Inferior parietal cortex (tissue), 1 donor: ENCODE measurements around the gene BAIAP2L1.
"Not testable (repeated sequence)": the region's sequence is repeated elsewhere in the genome, so short reads cannot be mapped to it uniquely, and the experiment has no call there.

Experiments used
- DNase-seq: peaks from one replicate; pipeline ENCODE4 v3.0.0-alpha.2; 2016; ENCODE audit errors: extremely low spot score

Gene BAIAP2L1

DNA sequence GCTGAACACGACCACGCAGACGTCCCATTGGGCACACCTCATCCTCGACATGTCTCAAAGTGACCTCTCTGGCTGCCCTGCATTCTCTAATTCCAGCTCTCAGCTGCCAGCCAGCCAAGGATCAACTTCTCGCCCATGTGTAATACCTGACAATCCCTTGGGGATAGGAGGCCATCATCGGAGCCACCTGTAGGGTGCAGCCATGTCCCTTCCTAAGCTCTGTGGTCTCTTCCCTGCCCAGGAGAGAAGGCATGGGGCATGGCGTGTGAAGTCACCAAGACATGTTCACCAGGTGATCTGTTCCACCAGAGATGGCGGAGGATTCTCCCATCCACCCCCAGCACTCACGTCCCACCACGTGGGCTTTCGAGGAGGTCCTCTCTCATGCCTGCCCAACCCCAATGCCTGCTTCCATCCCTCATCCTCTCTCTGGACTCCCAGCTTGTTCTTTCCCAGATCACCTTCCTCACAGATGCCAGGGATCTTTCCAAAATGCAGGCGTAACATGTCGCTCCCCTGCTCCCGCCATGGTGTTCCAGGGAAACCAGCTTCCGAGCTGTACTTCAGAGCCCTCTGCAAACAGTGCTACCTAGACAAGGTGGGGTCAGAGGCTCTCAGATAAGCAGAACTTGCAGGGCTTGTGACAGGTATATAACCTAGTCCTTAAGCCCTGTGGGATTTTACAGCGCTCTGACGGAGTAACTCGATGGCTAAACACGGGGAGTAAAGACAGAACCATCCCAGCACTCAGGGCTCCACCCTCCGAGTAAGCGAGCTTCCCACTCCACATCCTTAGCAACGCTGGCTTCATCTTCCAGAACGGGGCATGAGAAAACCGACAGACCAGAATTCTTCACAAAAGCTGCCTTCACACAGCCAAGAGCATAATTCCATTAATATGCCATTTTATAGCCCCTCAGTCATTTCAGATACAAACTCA lies 78.3 kb downstream of the BAIAP2L1 start:
- no peak for DNase-seq

DNA sequence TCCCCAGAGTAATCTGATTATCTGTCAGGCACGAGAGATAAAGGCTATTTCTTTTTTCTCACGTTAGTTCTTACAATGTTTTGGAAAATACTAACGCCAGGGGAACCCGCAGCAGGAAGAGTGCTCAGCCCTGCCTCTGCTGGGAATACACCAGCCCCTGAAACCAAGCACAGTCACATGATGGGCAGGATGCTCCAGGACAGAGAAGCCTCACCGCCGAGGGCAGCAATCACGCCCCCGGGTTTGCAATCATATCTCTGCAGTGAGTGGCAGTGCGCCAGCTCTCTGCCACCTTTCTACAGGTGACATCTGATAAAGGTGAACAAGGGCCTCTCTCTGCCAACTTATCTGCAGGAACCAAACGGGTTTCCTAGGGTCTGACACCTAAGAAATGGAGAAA lies 79.6 kb downstream of the BAIAP2L1 start:
- DNase-seq: no peak

DNA sequence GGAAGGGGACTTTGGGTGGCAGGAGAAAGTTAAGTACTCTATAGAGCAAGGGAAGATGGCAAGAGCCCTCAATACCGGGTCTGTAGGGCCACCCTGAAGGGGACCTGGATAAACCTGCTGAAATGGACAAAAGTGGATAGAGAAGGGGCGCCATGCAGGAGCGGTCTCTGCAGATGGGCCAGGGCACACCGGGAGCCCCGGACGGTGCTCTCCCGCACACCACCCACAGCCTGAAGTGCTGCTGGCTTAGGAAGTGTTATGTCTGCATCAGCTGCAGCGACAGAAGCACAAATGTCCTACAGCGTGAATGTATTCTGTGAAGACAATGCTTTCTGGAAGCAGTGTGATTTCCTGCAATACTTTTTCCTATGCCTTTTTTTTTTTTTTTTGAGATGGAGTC lies 81.7 kb downstream of the BAIAP2L1 start:
- no peak for DNase-seq

DNA sequence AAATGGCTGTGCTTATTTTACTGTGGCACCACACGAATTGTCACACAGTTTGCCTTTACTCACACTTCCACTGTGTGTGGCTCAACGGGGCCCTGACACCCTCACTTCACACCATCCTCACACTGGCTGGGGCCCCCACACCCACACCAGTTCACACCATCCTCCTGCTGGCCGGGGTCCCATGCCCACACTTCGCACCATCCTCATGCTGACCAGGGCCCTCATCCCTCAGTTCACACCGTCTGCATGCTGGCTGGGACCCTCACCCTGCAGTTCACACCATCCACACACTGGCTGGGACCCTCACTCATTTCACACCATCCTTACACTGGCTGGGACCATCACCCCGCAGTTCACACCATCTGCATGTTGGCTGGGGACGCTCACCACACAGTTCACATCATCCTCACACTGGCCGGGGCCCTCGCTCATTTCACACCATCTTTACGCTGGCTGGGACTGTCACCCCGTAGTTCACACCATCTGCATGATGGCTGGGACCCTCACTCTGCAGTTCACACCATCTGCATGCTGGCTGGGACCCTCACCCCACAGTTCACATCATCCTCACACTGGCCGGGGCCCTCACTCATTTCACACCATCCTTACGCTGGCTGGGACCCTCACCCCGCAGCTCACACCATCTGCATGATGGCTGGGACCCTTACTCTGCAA lies 83.4 kb downstream of the BAIAP2L1 start:
- DNase-seq: no peak

DNA sequence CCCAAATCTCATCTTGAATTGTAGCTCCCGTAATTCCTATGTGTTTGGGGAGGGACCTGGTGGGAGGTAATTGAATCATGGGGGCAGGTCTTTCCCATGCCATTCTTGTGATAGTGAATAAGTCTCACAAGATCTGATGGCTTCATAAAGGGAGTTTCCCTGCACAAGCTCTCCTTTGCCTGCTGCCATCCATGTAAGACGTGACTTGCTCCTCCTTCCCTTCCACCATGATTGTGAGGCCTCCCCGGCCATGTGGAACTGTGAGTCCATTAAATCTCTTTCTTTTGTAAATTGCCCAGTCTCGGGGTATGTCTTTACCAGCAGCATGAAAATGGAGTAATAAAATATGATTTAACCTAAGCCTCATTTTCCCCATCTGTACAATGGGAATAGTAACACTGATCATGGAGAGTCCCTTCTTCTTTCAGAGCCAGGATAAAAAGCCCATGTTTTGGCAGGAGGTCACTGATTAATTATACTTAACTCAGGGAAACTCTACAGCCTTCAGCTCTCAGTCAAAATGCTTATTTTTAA lies 84.8 kb downstream of the BAIAP2L1 start:
- not testable (repeated sequence) for DNase-seq

DNA sequence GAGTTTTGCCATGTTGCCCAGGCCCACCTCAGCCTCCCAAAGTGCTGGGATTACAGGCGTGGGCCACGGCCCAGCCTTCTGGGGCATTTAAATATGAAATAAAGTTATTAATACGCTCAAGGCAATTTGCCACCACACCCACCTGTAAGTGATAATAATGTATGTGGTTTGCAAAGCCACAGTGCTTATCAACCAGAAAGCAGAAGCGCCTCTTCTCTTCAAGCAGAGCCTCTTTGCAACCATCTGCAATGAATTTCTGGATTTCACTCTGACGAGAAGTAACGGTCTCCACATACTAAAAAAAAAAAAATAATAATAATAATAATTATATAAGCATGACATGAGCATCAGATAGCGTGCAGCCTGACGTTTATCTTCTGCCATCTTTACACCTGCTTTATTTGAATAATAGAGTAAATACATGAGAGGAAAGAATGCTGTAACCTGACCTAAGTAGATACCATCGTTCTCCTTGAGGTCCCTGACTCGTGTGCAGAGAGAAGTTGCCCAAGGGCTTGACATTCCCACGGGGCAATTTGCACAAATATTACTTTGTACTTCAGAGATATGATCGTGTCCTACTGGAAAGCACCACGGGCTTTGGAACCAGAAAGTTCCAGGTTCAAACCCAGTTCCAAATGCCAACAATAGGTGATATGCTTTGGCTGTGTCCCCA lies 85.4 kb downstream of the BAIAP2L1 start:
- no peak for DNase-seq

DNA sequence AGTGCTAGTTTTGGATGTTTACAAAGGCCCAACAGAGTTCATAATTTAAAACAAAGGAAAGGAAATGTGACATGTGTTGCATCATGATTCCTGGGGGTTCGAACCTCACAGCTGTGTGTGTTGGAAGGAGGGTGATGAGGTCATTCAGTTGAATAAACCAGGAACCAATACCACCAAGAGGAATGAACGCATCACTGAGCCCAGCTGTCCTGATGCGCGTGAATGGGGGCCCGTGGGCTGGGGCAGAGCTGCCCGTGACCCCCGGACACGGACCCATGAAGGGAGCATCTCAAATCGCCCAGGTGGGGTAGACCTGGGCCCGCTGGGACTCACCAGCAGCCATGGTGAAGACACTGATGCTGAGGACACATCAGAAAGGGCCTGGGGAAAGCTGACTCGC lies 86.4 kb downstream of the BAIAP2L1 start:
- DNase-seq: no peak

DNA sequence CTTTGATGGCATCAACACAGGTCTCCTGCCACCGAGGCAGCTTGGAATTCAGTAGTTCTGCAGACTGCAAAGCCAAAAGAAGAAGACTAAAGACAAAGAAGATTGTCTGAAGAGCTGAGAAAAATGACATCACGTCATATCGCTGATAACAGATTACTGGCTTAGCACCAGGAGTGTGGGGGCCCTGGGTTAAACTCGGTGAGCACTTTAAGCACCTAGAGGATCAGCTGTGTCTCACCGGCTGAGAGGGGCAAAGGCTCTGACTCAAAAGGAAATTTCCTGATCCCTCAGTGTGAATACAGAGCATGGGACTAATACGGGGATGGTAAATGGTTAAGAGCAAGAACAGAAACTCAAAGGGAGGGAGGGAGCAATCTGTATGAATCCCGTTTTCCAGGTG lies 88.7 kb downstream of the BAIAP2L1 start:
- DNase-seq: no peak

DNA sequence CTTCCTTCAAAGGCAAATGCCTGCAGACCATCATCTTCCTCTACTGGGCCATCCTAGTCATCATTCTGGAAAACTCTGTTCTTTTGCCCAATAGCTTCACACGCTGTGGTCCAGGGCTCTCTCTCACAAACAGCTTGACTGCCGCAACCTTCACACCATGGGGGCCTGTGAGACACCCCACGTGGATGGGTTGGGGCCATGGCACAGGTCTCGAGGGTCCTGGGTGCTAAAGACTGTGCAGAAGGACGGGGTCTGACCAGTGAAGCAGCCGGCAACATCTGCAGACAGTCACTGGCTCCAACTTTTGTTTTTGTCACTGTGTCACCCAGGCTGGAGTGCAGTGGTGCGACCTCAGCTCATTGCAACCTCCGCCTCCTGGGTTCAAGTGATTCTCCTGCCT lies 91.3 kb downstream of the BAIAP2L1 start:
- DNase-seq: no peak

DNA sequence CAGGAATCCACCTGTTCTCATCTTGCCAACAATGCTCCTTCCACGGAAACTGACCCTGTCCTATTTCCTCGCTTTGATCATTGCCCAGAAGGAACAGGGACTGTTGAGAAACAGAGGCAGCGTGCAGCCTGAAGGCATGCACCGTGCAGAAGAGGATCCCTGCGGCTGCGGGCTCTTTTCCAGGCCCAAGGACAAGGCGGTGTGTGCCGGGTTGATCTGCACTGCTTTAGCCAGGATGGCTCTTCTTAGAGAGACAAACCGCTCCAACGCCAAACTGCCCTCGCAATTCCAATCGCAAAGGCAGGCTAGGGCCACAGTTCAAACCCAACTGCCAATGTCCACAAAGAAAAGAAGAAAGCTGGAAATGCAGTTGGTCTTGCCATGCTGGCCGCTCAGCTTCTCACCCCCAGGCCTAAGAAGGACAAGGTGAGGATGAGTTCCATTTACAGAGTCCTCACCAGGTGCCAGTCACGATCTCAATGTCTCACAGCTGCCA lies 92.9 kb downstream of the BAIAP2L1 start:
- no peak for DNase-seq

DNA sequence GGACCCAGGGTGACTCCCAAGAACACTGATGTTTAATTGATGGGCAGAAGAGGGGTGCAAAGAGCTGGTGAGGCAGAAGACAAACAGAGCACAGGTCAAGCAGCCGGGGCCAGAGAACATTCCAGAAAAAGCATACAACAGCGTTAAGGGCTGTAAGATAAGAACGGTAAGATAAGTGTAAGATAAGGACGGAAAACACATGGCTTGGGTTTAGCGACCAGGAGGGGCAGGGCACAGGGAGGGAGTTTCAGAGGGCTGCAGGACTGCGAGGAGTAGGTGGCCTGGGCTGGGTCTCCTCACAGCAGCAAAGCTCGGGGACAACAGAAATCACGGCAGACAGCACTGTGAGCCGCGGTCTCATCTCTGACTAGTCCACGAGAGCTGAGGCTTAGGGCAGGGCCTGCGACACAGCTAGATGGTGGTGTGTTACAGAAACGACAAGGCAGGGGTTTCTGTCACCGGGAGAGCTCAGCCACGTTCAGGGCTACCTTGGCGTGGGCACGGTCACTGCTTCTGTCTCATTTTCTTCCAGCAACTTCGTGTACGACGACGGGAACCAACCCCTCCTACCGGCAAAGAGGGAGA lies 94.8 kb downstream of the BAIAP2L1 start:
- no peak for DNase-seq

DNA sequence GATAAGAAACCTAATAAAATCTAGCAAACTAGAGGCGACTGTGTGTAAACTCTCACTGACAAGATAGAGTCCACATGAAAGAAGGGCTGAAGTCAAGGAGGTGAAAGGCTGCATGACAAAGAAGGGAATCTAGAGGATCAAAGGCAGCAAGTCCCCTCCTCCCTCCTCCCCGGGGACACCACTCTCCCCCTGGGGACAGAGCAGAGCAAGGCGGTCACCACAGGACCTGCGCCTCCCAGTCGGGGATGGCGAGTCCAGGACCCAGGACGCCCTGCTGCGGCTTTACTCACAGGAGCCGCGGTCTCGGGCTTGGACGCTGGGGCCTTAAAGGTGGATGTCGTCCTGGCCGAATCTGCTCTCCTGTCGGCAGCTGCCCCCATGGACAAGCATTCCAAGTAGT lies 97.0 kb downstream of the BAIAP2L1 start:
- no peak for DNase-seq

DNA sequence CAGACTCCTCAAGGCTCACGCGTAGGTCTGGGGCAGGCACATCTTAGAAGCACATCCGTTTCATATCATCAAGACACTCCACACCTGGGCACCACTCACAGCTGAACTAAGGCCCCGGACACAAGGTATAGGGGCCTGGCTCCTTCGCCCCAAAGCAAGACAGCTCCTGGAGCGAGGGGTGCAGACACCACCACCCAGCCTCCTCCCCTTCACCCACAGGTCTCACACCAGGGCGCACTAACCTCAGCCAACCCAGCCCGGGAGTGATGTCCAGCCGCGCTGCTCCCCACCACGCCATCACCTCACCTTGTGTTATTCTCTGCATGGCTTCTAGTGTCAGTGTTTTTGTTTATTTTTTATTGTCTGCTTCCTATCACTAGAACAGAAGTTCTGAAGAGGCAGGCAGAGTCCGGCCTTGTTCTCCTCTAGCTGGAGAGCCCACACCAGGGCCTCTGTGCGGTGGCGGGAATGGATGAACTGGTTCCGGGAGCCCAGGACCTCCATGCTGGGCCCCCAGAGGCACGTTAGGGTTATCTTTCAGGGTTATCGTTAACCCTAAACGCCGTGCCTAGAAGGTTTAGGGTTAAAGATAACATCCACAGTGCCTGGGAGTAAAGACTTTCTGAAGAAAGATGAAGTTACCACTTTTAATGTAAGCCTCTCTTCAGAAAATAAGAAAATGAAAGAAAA lies 97.6 kb downstream of the BAIAP2L1 start:
- no peak for DNase-seq

DNA sequence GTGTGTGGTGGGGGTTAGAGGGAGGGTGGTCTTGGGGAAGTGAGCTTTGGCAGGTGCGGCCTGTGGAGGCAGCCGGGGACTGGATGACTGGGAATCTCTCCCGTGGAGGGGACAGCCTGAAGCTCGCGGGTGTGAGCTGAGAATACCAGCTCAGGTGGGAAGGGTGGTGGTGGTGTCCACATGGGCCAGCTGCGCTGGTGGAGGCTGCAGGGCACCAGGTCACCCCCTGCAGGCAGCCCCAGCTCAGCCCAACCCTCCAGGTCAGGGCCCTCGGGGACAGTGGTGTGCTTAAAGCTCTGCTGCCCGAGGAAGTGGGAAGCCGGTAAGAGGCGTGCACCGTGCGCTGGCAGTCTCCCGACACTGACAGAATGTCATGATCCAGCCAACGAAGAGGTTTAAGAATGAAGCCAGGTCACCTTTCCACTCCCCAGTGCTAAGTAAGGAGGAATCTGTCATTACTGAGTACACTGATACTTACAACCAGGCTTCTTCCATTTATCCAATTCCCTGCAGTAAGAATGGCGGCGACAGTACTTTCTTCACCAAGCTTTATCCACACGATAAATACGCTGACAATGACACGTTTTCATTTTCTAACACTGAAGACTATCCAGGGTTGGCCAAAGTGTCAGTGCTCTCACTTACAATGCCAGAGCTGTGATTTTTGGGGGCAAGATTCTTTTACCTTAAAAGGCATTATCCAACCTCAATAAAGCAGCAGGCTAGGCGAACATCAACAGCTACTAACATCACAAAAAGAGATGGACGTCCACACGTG lies 99.0 kb downstream of the BAIAP2L1 start:
- no peak for DNase-seq

DNA sequence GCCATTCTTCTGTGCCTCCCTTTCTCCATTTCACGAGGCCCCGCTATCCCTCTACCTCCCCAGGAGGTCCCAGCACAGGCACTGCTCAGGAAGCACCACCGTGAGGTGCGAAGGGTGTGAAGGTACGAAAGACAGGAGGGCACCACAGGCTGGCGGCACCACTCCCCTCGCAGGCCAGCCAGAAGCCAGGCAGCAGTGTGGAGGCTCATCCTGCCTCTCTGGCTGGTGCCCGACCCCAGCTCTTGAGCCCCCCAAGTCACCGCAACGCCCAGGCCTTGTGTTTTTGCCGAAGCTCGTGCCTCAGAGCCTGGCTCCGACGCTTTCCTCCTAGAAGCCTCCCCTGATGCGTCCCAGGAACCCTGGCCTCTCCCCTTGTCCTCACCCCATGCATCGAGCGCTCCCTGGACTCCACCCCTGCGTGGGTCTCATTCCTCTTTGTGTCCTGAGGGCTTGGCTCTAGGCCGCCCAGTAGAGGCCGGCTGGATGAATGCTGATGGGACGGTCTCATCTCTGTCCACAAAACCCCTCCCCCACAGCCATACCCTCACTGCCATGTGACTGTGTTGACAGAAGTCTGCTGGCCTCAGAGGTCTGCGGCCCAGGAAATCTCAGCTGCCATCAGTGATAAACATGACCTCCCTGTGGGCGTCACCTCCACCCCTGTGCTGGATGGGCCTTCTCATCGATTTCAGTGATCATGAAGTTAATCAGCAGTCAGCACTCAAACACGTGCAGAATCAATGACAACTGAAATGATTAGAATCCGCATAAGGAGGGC lies 100.1 kb downstream of the BAIAP2L1 start:
- DNase-seq: no peak

DNA sequence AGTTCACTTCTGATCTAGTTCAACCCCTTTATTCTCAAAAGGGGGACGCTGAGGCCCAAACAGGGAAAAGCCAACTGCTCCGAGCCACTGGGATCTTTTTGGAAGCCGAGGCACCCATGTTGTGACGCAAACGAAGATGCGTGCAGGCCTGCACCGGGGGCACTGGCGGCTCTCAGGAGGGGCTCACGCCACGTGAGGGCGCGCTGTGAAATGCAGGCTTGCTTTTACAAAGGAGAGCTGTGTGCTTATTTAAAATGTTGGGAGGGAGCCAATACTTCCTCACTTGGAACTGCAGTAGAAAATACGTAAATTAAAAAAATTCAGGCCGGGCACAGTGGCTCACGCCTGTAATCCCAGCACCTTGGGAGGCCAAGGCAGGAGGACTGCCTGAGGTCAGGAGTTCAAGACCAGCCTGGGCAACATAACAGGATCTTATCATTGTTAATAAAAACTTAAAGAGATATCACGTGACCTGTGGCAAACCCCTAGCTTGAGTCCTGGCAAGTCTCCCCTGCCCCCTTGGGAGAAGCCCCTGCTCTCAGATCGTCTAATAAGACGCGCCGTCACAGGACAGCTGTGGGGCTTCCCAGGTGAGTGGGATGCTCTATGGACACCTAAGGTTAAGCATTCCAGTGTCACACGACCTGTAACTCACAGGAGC lies 103.1 kb downstream of the BAIAP2L1 start:
- DNase-seq: no peak

DNA sequence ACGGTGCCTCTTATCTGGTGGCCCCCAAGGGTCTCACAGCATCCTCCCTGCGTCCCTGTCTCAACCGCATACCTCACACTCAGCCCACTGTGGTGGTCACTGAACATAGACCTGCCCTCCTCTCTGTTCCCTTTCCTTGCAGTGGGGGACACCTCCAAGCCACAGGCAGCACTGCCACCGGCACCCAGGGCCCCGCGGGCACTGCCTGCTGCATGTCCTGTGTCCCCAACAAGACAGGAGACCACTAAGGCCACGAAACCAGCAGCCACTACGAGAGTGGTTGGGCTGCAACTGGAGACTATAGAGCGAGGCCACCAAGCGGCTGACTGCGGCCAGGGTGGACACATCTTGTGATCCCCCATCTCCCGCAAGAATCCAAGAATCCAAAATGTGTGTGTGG lies 104.1 kb downstream of the BAIAP2L1 start:
- no peak for DNase-seq

DNA sequence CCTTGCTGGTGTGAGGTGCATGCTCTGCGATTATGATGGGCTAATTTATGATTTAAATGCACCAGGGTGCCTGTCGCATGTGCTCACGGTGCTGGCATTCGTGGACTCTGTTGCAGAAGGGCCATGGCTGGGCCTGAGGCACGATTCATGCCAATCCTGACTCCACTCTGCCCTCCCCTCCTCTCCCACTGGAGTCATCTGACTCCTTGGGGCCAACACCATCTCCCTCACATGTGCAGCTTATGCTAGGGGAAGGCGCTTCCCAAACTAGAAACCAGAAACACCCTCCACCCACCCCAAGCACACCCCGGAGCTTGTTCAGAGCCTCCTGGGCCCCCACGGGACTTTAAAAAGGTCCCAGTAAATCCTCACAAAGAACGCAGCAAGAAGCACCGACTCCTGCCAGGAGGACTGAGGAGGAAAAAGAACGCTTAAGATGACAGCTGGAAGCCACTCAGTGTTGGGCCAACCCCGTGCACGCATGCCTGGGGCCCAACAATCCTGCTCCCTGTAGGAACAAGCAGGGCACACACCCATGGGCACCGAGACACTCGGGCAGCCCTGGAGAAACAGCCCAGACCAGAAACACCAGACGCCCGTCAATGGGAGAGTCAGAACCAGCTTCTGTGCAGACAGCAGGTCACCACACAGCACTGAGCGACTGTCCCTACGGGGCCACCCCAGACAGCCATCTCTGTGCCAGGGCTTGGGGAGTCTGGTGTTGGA lies 105.3 kb downstream of the BAIAP2L1 start:
- no peak for DNase-seq
